ENCODE data around the gene IKZF2.

IKZF2 gene

GRCh38 chr2:212956665-212957607 is 194.5 kb downstream of the IKZF2 start:
- DNase-seq (ENCODE audit: low spot score): no peak

- no peak for DNase-seq (ENCODE audit: low spot score)
Observed at GRCh38 chr2:212953170-212953920, 198.1 kb downstream of the IKZF2 start.

- no peak for DNase-seq (ENCODE audit: low spot score)
Observed at GRCh38 chr2:212949786-212950185, 201.6 kb downstream of the IKZF2 start.
